ENCODE measurements around the gene PTRHD1. TPM values are rescaled to one million over a fixed set of nuclear protein-coding genes. Genes with fewer than 3 reads are reported as not detected.

PTRHD1 gene
- total and polyA plus RNA-seq, 10 of the 15 experiments (the other 5 are each of a cell fraction or from before 2014, with no cell fraction given), result 15.9 to 64.2 (median 45.0) TPM

- in situ Hi-C loops (cut with MboI) (no loop called here), intact Hi-C loops (cut with micrococcal nuclease; ENCODE audit: unreplicated experiment) (no loop called here)
- Histone ChIP-seq H3K36me3 (ENCODE audit: control insufficient read depth in 2 of 2, insufficient read depth in 2 of 2, low read length in 1 of 2) (peaks cover 30 to 34% of the 10 kb centered on the region in 2 experiments), H3K4me2 (ENCODE audit: control insufficient read depth, insufficient read depth) (no peak overlapping the region), H2AFZ (ENCODE audit: control insufficient read depth, low read depth, low read length) (no peak overlapping the region), H3K9ac (ENCODE audit: control insufficient read depth, insufficient read depth, low read length) (no peak overlapping the region), H3K27me3 (replicated peaks in 1 of 2; ENCODE audit: control insufficient read depth in 2 of 2, insufficient read depth in 2 of 2, low read length in 1 of 2) (no peaks in the 10 kb centered on the region), H3K4me1 (ENCODE audit: control insufficient read depth, insufficient read depth, low read length) (no peaks in the 10 kb centered on the region), H3K9me3 (replicated peaks; ENCODE audit: control insufficient read depth, insufficient read depth, low read length) (no peaks in the 10 kb centered on the region), H3K4me3 (no peak overlapping the region), H3K27ac (ENCODE audit: control insufficient read depth, insufficient read depth) (no peak overlapping the region), H4K20me1 (ENCODE audit: control insufficient read depth, insufficient read depth) (no peaks in the 10 kb centered on the region), H3K79me2 (ENCODE audit: control insufficient read depth, insufficient read depth, low read length) (peaks cover 5% of the 10 kb centered on the region)
- DNase-seq (ENCODE audit: low read depth, low spot score) (no peak), ATAC-seq (no peak), FAIRE-seq (no peak)
- WGBS (ENCODE audit: insufficient coverage, insufficient replicate concordance, low lambda C conversion rate, missing lambda C conversion rate), result 93% methylated on average over 6 of the region's 6 CpGs
- SMC1A ChIA-PET (ENCODE audit: uncharacterized antibody, unreplicated experiment), result interaction anchor here (0.7 to 1.8 kb wide), 2 partner anchors 204 to 394 kb away, joined by 3 to 7 read pairs; no protein-coding TSS in a partner anchor
- POLR2A ChIA-PET, result no interaction called here
- BruUV-seq (replicated peaks), result no TSS peak
- CTCF ChIA-PET, result interaction anchor here (0.8 kb wide), 1 partner anchor 404 kb away, joined by 3 read pairs; no protein-coding TSS in a partner anchor
- RAD21 ChIA-PET (ENCODE audit: unreplicated experiment), result no interaction called here
- TF ChIP-seq, protein P1, sequence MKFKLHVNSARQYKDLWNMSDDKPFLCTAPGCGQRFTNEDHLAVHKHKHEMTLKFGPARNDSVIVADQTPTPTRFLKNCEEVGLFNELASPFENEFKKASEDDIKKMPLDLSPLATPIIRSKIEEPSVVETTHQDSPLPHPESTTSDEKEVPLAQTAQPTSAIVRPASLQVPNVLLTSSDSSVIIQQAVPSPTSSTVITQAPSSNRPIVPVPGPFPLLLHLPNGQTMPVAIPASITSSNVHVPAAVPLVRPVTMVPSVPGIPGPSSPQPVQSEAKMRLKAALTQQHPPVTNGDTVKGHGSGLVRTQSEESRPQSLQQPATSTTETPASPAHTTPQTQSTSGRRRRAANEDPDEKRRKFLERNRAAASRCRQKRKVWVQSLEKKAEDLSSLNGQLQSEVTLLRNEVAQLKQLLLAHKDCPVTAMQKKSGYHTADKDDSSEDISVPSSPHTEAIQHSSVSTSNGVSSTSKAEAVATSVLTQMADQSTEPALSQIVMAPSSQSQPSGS (IDR thresholded peaks at IDR 0.05; ENCODE audit: low read length), result no peak
- TF ChIP-seq RFX5 (IDR thresholded peaks at IDR 0.05; ENCODE audit: low read depth, low read length), result no peak
- TF ChIP-seq MYC (IDR thresholded peaks at IDR 0.05; ENCODE audit: insufficient read depth, insufficient read length, insufficient replicate concordance, low read length, severe bottlenecking), result no peak
- TF ChIP-seq ZSCAN29 (IDR thresholded peaks at IDR 0.05), result no peak
- TF ChIP-seq ZBED1 (IDR thresholded peaks at IDR 0.05; ENCODE audit: borderline replicate concordance), result no peak
- TF ChIP-seq SRF (IDR thresholded peaks at IDR 0.05; ENCODE audit: low read depth in 2 of 2, low read length in 2 of 2), result no peak
- TF ChIP-seq IKZF1 (conservative IDR thresholded peaks at IDR 0.05), result no peak
- TF ChIP-seq RB1 (IDR thresholded peaks at IDR 0.05; ENCODE audit: borderline replicate concordance), result no peak
- TF ChIP-seq BACH1 (IDR thresholded peaks at IDR 0.05; ENCODE audit: borderline replicate concordance), result no peak
- TF ChIP-seq ZNF384 (IDR thresholded peaks at IDR 0.05; ENCODE audit: borderline replicate concordance, low read depth, low read length), result no peak
- TF ChIP-seq SMAD5 (IDR thresholded peaks at IDR 0.05; ENCODE audit: low read depth), result no peak
- TF ChIP-seq HDGF (IDR thresholded peaks at IDR 0.05), result no peak
- no peak for TF ChIP-seq ZBTB11 (CRISPR knock-in tag; IDR thresholded peaks at IDR 0.05)
- no peak for TF ChIP-seq YBX1 (IDR thresholded peaks at IDR 0.05)
- TF ChIP-seq ZBTB40 (IDR thresholded peaks at IDR 0.05; ENCODE audit: borderline replicate concordance), result no peak
- TF ChIP-seq SMC3 (IDR thresholded peaks at IDR 0.05; ENCODE audit: borderline replicate concordance, low read length), result no peak
These were observed 23.2 kb upstream of the PTRHD1 start for GRCh38 chr2:24816404-24816803.
